Dendritic cell treated with granulocyte-macrophage colony-stimulating factor and Interleukin-4, amounts not matched to agents 40 ng/mL and 50 ng/mL, for 4 days (primary cell): ENCODE results near the gene MRPS9.
A peak's percentile ranks its signal among the peaks of the same experiment; 100 is the strongest.

Experiments used
- H3K27ac Mint-ChIP-seq: one replicate; pipeline ENCODE4 v1.8.0; 2022; ENCODE audit warnings: mild to moderate bottlenecking, mixed read lengths
- H3K27me3 Mint-ChIP-seq: one replicate; pipeline ENCODE4 v1.8.0; 2022; ENCODE audit warnings: mild to moderate bottlenecking, mixed read lengths
- H3K36me3 Mint-ChIP-seq: one replicate; pipeline ENCODE4 v1.8.0; 2022; ENCODE audit warnings: low read depth, mixed read lengths
- H3K4me1 Mint-ChIP-seq: one replicate; pipeline ENCODE4 v1.8.0; 2022; ENCODE audit warnings: low read depth, mixed read lengths
- H3K4me3 Mint-ChIP-seq: one replicate; pipeline ENCODE4 v1.8.0; 2022; ENCODE audit warnings: mild to moderate bottlenecking, moderate library complexity, mixed read lengths
- H3K9me3 Mint-ChIP-seq: one replicate; pipeline ENCODE4 v1.8.0; 2022; ENCODE audit warnings: mixed read lengths
- intact Hi-C: fragments of 100-400 bp; cut with micrococcal nuclease; formaldehyde crosslinking; loops from one replicate; pipeline ENCODE4 v1.15.0; 2022

Gene MRPS9

DNA sequence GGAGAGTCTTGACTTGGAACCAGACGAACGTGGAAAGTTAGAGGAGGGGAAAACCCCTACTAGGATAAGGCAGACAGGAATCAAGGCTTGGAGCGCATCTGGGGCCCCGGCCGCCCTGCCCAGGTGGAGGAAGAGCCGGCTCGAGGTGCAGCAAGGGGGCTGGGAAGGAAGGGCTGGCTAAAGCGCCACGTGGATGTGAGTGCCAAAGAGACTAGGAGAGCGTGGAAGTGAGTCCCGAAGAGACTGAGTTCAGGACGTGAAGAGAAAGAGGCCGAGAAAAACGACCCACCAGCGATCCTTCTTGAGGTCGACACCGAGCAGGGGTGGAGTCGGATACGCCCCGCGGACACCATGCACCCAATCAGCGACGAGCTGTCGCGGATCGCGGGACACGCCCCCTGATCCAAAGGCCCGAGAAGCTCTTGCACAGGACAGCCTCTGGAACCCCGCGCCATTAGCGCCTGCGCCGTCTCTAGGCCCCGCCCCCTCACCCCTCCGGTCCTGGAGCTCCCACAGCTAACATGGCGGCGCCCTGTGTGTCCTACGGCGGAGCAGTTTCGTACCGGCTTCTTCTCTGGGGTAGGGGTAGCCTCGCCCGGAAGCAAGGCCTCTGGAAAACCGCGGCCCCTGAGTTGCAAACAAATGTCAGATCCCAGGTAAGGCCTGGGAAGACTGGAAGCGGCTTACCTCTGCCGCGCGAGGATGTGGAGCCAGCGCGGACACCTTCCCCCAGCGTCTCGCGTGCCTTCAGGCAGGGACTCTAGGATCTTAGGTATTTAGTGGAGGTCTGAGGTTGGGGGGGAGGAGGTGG is at the start of gene MRPS9:
Gene MRPS9 (plus strand): TSS at position 498 of the 811 bp plus-strand sequence. CDS start 24 bp downstream, at position 522.
- Mint-ChIP-seq H3K4me3 (peak within 1 kb of the TSS; percentile 93), H3K4me1 (peaks cover 22% of the 10 kb centered on the region), H3K27me3 (peaks cover 3% of the 10 kb centered on the region), H3K9me3 (no peaks in the 10 kb centered on the region), H3K27ac (peak within 1 kb of the TSS; percentile 83), H3K36me3 (peaks cover 13% of the 10 kb centered on the region)
- intact Hi-C loops, result loop anchor here (5.0 to 10.0 kb wide), 2 partner anchors 175 to 297 kb away; partner anchors contain the start of gene C2orf49

GRCh38 chr2:105005181-105005951 is 32.5 kb upstream of the MRPS9 start:
- intact Hi-C loops, result no loop called here
- no peaks in the 10 kb centered on the region for H3K4me1 Mint-ChIP-seq
- no peak overlapping the region for H3K27ac Mint-ChIP-seq
- H3K4me3 Mint-ChIP-seq, result no peak overlapping the region
- peaks cover 1% of the 10 kb centered on the region for H3K27me3 Mint-ChIP-seq
- no peaks in the 10 kb centered on the region for H3K36me3 Mint-ChIP-seq
- H3K9me3 Mint-ChIP-seq, result peaks cover 29% of the 10 kb centered on the region

GRCh38 chr2:105007367-105007766 is 30.5 kb upstream of the MRPS9 start:
- Mint-ChIP-seq H3K27me3 (peaks cover 1% of the 10 kb centered on the region), H3K36me3 (no peaks in the 10 kb centered on the region), H3K9me3 (peaks cover 29% of the 10 kb centered on the region), H3K27ac (no peak overlapping the region), H3K4me3 (no peak overlapping the region), H3K4me1 (no peaks in the 10 kb centered on the region)
- intact Hi-C loops, result no loop called here

GRCh38 chr2:105032476-105032875 is 5.4 kb upstream of the MRPS9 start:
- Mint-ChIP-seq H3K9me3 (no peaks in the 10 kb centered on the region), H3K27me3 (peaks cover 6% of the 10 kb centered on the region), H3K4me3 (no peak overlapping the region), H3K4me1 (peaks cover 5% of the 10 kb centered on the region), H3K36me3 (peaks cover 2% of the 10 kb centered on the region), H3K27ac (no peak overlapping the region)
- intact Hi-C loops, result loop anchor here (10.0 kb wide), 1 partner anchor 302 kb away; the partner anchor contains the start of gene C2orf49

DNA sequence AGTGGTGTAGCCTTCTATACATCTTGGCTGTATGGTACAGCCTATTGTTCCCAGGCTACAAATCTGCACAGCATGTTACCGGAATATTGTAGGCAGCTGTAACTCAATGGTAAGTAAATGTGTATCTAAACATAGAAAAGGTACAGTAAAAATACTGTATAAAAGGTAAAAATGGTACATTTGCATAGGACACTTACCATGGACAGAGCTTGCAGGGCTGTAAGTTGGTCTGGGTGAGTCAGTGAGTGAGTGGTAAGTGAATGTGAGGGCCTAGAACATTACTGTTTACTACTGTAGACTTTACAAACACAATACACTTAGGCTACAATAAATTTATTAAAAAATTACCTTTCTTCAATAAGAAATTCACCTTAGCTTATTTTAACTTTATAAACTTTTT is 3.7 kb upstream of the MRPS9 start:
- Mint-ChIP-seq H3K4me3 (no peak overlapping the region), H3K4me1 (peaks cover 17% of the 10 kb centered on the region)
- intact Hi-C loops, result loop anchor here (10.0 kb wide), 1 partner anchor 301 kb away; the partner anchor contains the start of gene C2orf49

GRCh38 chr2:105038383-105039061 is 653 bp downstream of the MRPS9 start:
- Mint-ChIP-seq H3K4me1 (peaks cover 22% of the 10 kb centered on the region), H3K9me3 (no peaks in the 10 kb centered on the region), H3K27ac (peak overlapping the region; percentile 83), H3K36me3 (peaks cover 13% of the 10 kb centered on the region), H3K27me3 (peaks cover 3% of the 10 kb centered on the region), H3K4me3 (peak overlapping the region; percentile 93)
- intact Hi-C loops, result loop anchor here (5.0 to 10.0 kb wide), 2 partner anchors 176 to 296 kb away; partner anchors contain the start of gene C2orf49

More for the DNA sequence above, 3.7 kb upstream of the MRPS9 start:
- Mint-ChIP-seq H3K27ac (no peak overlapping the region), H3K9me3 (no peaks in the 10 kb centered on the region), H3K27me3 (peaks cover 6% of the 10 kb centered on the region), H3K36me3 (peaks cover 13% of the 10 kb centered on the region)

GRCh38 chr2:105039559-105039958 is 1.7 kb downstream of the MRPS9 start:
- H3K27ac Mint-ChIP-seq, result no peak overlapping the region
- H3K36me3 Mint-ChIP-seq, result peaks cover 13% of the 10 kb centered on the region
- H3K4me3 Mint-ChIP-seq, result no peak overlapping the region
- no peaks in the 10 kb centered on the region for H3K9me3 Mint-ChIP-seq
- intact Hi-C loops, result loop anchor here (5.0 to 10.0 kb wide), 2 partner anchors 177 to 295 kb away; partner anchors contain the start of gene C2orf49
- H3K4me1 Mint-ChIP-seq, result peaks cover 22% of the 10 kb centered on the region
- H3K27me3 Mint-ChIP-seq, result peaks cover 3% of the 10 kb centered on the region

- Mint-ChIP-seq H3K36me3 (peaks cover 18% of the 10 kb centered on the region), H3K27ac (no peak overlapping the region), H3K27me3 (peaks cover under 1% of the 10 kb centered on the region), H3K4me3 (no peak overlapping the region), H3K4me1 (peaks cover 22% of the 10 kb centered on the region), H3K9me3 (no peaks in the 10 kb centered on the region)
- intact Hi-C loops, result no loop called here
These were observed 4.3 kb downstream of the MRPS9 start for GRCh38 chr2:105042189-105042588.

GRCh38 chr2:105052773-105053172 is 14.9 kb downstream of the MRPS9 start:
- Mint-ChIP-seq H3K4me3 (no peak overlapping the region), H3K27me3 (no peaks in the 10 kb centered on the region), H3K27ac (no peak overlapping the region), H3K36me3 (peaks cover 27% of the 10 kb centered on the region), H3K9me3 (no peaks in the 10 kb centered on the region), H3K4me1 (peaks cover 5% of the 10 kb centered on the region)
- intact Hi-C loops, result no loop called here

GRCh38 chr2:105055613-105056012 is 17.7 kb downstream of the MRPS9 start:
- no peak overlapping the region for H3K4me3 Mint-ChIP-seq
- intact Hi-C loops, result no loop called here
- no peak overlapping the region for H3K27ac Mint-ChIP-seq

GRCh38 chr2:105056245-105056644 is 18.4 kb downstream of the MRPS9 start:
- H3K27me3 Mint-ChIP-seq, result no peaks in the 10 kb centered on the region
- peaks cover 20% of the 10 kb centered on the region for H3K36me3 Mint-ChIP-seq
- H3K27ac Mint-ChIP-seq, result no peak overlapping the region
- H3K4me3 Mint-ChIP-seq, result no peak overlapping the region
- H3K9me3 Mint-ChIP-seq, result no peaks in the 10 kb centered on the region
- intact Hi-C loops, result no loop called here
- H3K4me1 Mint-ChIP-seq, result peaks cover 5% of the 10 kb centered on the region

More at GRCh38 chr2:105055613-105056012, 17.7 kb downstream of the MRPS9 start:
- Mint-ChIP-seq H3K36me3 (peaks cover 24% of the 10 kb centered on the region), H3K9me3 (no peaks in the 10 kb centered on the region), H3K27me3 (no peaks in the 10 kb centered on the region), H3K4me1 (peaks cover 5% of the 10 kb centered on the region)

DNA sequence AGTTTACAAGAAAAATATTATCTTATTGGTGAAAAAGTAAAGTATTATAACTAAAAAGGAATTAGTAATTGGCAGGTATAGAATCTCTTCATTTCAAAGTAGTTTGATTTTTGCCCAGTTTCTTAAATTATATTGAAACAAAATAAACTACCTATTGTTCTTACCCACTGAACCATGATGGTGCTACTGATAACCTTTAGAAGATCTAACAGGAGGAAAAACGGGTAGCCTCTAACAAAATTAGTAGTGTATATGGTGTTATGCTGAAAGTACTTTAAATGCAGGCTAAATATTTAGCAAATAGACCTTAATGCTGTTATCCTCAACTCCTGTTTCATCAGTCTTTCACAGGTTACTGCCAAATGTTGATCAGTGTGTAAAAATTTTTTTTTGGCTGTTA is 19.1 kb downstream of the MRPS9 start:
- Mint-ChIP-seq H3K36me3 (peaks cover 15% of the 10 kb centered on the region), H3K27ac (no peak overlapping the region), H3K4me1 (peaks cover 5% of the 10 kb centered on the region), H3K9me3 (no peaks in the 10 kb centered on the region), H3K4me3 (no peak overlapping the region), H3K27me3 (no peaks in the 10 kb centered on the region)
- intact Hi-C loops, result no loop called here

GRCh38 chr2:105061560-105061959 is 23.7 kb downstream of the MRPS9 start:
- no peak overlapping the region for H3K4me3 Mint-ChIP-seq
- H3K27ac Mint-ChIP-seq, result no peak overlapping the region
- no peaks in the 10 kb centered on the region for H3K4me1 Mint-ChIP-seq
- H3K9me3 Mint-ChIP-seq, result no peaks in the 10 kb centered on the region
- no peaks in the 10 kb centered on the region for H3K27me3 Mint-ChIP-seq
- peaks cover 10% of the 10 kb centered on the region for H3K36me3 Mint-ChIP-seq
- intact Hi-C loops, result no loop called here
